HL-60 (cell line): ENCODE results near the gene HOXD12.

Experiments
- DNase-seq, 2 experiments: peaks; one replicate each; pipeline ENCODE4 v3.0.0-alpha.2; 2010 to 2020; ENCODE audit warnings: low read depth in 1 of 2, low spot score in 1 of 2
- H3K27ac ChIP-seq: fragments of 250-450 bp; sonication (Bioruptor Pico); replicated peaks from 2 replicates; pipeline ENCODE4 v1.5.1; 2020; ENCODE audit warnings: mild to moderate bottlenecking, moderate library complexity
- H3K27me3 ChIP-seq: fragments of 250-450 bp; sonication (Bioruptor Pico); 2 replicates; pipeline ENCODE4 v1.5.1; 2021; ENCODE audit warnings: mild to moderate bottlenecking, moderate library complexity; ENCODE audit not compliant: insufficient read depth, poor library complexity, severe bottlenecking
- H3K4me3 ChIP-seq: replicated peaks from 2 replicates; pipeline ENCODE4 v1.5.1; 2011; ENCODE audit warnings: mild to moderate bottlenecking, control low read depth, low read length; ENCODE audit not compliant: insufficient read depth
- GABPA ChIP-seq: IDR thresholded peaks from 2 replicates; pipeline ENCODE4 v1.6.1; 2012; ENCODE audit warnings: low read depth
- POLR2AphosphoS5 ChIP-seq: IDR thresholded peaks from 2 replicates; pipeline ENCODE4 v1.6.1; 2012; ENCODE audit warnings: low read depth
- SPI1 ChIP-seq: IDR thresholded peaks from 2 replicates; pipeline ENCODE4 v1.6.1; 2012; ENCODE audit warnings: low read depth, mild to moderate bottlenecking, borderline replicate concordance
- TF ChIP-seq, protein P1 (sequence below): IDR thresholded peaks from 2 replicates; pipeline ENCODE4 v1.6.1; 2012; ENCODE audit warnings: low read depth; ENCODE audit not compliant: insufficient replicate concordance
- TF ChIP-seq, protein P2 (sequence below): IDR thresholded peaks from one replicate; pipeline ENCODE4 v1.5.1; 2011; ENCODE audit warnings: low read length, control low read depth, inconsistent platforms; ENCODE audit not compliant: insufficient read depth

The HOXD12 gene

DNA sequence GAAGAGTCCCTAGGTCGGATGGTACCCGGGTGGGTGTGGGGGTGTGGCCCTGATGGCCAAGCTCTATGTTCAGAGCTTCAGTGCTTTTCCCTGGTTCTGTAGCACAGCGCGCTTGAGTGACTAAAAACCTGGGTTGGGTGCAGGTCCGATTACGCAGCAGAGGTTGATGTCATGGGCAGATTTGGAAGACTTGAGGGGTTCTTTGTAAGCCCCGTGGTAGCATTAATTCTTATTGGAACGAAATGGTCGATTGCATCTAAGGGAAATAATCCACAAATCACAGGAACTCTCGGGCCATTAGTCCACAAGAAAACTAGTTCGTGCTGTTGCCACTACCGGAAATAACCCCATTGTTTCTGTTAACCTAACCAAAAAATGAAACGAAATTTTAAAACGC is 38.9 kb downstream of the HOXD12 start:
- Histone ChIP-seq H3K4me3 (no peak overlapping the region), H3K27ac (no peak overlapping the region), H3K27me3 (peaks cover 67% of the 10 kb centered on the region)
- TF ChIP-seq GABPA: no peak
- TF ChIP-seq POLR2AphosphoS5: no peak
- no peak for TF ChIP-seq SPI1
- TF ChIP-seq, protein P1, sequence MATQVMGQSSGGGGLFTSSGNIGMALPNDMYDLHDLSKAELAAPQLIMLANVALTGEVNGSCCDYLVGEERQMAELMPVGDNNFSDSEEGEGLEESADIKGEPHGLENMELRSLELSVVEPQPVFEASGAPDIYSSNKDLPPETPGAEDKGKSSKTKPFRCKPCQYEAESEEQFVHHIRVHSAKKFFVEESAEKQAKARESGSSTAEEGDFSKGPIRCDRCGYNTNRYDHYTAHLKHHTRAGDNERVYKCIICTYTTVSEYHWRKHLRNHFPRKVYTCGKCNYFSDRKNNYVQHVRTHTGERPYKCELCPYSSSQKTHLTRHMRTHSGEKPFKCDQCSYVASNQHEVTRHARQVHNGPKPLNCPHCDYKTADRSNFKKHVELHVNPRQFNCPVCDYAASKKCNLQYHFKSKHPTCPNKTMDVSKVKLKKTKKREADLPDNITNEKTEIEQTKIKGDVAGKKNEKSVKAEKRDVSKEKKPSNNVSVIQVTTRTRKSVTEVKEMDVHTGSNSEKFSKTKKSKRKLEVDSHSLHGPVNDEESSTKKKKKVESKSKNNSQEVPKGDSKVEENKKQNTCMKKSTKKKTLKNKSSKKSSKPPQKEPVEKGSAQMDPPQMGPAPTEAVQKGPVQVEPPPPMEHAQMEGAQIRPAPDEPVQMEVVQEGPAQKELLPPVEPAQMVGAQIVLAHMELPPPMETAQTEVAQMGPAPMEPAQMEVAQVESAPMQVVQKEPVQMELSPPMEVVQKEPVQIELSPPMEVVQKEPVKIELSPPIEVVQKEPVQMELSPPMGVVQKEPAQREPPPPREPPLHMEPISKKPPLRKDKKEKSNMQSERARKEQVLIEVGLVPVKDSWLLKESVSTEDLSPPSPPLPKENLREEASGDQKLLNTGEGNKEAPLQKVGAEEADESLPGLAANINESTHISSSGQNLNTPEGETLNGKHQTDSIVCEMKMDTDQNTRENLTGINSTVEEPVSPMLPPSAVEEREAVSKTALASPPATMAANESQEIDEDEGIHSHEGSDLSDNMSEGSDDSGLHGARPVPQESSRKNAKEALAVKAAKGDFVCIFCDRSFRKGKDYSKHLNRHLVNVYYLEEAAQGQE: no peak
- TF ChIP-seq, protein P2, sequence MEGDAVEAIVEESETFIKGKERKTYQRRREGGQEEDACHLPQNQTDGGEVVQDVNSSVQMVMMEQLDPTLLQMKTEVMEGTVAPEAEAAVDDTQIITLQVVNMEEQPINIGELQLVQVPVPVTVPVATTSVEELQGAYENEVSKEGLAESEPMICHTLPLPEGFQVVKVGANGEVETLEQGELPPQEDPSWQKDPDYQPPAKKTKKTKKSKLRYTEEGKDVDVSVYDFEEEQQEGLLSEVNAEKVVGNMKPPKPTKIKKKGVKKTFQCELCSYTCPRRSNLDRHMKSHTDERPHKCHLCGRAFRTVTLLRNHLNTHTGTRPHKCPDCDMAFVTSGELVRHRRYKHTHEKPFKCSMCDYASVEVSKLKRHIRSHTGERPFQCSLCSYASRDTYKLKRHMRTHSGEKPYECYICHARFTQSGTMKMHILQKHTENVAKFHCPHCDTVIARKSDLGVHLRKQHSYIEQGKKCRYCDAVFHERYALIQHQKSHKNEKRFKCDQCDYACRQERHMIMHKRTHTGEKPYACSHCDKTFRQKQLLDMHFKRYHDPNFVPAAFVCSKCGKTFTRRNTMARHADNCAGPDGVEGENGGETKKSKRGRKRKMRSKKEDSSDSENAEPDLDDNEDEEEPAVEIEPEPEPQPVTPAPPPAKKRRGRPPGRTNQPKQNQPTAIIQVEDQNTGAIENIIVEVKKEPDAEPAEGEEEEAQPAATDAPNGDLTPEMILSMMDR: no peak
- DNase-seq: no peak

DNA sequence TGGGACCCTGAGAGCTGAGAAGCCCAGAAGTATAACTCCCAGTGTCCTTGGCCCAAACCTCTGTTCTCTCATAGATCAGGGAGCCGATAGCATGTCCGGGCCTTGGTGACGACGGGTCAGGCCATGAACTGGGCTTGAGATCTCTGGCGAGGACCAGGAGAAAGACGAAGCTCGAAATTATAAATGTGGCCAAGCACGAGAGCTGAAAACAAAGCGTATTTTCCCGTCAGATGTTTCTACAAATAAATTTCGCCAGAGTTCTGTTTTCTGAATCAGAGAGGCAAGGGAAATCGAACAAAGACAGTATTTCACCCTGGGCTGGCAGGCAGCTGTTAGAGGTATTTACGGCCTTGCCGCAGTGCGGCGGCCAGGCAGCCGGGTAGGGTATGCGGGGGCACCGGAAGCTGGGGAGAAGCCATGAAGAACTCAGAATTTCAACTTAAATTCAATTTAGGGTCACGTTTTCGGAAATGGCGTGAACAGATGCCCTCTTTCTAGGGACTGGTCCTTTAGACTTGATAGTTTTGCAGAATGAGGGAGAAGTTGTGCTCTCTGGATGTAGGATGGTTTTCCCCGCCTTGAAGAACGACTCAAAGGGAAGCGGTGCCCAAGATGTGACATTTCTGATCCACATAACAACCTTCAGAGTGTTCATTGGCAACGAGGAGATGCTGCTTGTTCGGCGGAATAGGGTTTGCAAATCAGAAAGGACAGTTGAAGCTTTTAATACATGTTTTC is 39.5 kb downstream of the HOXD12 start:
- TF ChIP-seq, protein P1: no peak
- no peak for TF ChIP-seq SPI1
- TF ChIP-seq POLR2AphosphoS5: no peak
- no peak for DNase-seq
- Histone ChIP-seq H3K27ac (no peak overlapping the region), H3K27me3 (peaks cover 65% of the 10 kb centered on the region), H3K4me3 (no peak overlapping the region)

DNA sequence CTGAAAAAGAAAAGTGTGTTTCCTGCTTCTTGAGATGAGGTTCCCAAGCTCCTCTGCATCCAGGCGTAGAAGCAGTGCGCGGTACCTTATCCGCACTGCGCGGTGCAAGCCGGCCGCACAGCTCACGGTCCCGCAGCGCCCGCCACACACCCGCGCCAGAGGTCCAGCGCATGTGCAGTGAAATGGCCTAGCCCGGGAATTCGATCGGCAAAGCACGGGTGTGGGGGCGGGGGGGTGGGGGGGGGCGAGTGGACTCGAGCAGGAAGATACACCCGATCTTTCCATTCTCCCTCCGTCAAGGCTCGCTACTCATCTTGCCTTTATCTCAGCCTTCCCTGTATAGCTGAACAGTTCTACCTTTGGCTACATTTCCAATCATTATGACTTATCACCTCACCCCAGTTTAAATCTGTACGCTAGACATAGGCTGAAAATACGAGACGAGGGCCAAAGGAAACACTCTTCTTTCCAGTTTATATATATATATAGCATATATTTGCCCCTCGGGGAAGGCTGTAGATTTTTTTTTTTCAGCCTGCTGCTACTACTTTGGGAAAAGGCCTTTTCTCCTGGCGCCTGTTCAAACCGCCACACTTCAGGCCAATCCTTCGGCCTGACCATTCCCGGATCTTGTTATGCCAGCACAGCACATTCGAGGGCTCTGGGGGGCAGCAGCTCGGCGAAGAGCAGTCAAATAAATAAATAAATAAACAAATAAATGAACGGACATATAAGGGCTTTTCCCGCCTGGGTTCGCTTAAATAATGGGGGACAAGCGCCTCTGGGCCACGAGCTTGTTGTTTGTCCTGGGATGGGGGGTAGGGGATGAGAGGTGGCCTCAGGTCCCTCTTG is 40.3 kb downstream of the HOXD12 start:
- Histone ChIP-seq H3K27me3 (peaks cover 62% of the 10 kb centered on the region), H3K27ac (no peak overlapping the region), H3K4me3 (peak overlapping the region; percentile 32; the same call in 1 of the 2 replicates)
- DNase-seq: no peak
- TF ChIP-seq, protein P2: no peak
- TF ChIP-seq, protein P1: no peak
- TF ChIP-seq SPI1 (no peak), POLR2AphosphoS5 (no peak), GABPA (no peak)
